Ishikawa (cell line): Measurements from ENCODE around the gene HTR2A.

Experiments used
- CREB1 ChIP-seq: IDR thresholded peaks from 2 replicates; pipeline ENCODE4 v1.6.1; 2012; ENCODE audit warnings: low read depth
- EGR1 ChIP-seq: IDR thresholded peaks from 2 replicates; pipeline ENCODE4 v1.6.1; 2012
- EP300 ChIP-seq: IDR thresholded peaks from 2 replicates; pipeline ENCODE4 v1.6.1; 2012; ENCODE audit warnings: borderline replicate concordance
- MAX ChIP-seq: IDR thresholded peaks from 2 replicates; pipeline ENCODE4 v1.6.1; 2012
- TAF1 ChIP-seq: IDR thresholded peaks from 2 replicates; pipeline ENCODE4 v1.6.1; 2012; ENCODE audit warnings: low read depth, mild to moderate bottlenecking
- TEAD4 ChIP-seq: IDR thresholded peaks from 2 replicates; pipeline ENCODE4 v1.6.1; 2012
- YY1 ChIP-seq: IDR thresholded peaks from 2 replicates; pipeline ENCODE4 v1.6.1; 2012; ENCODE audit warnings: low read depth
- TF ChIP-seq, protein P1 (sequence below): IDR thresholded peaks from 2 replicates; pipeline ENCODE4 v1.6.1; 2012; ENCODE audit warnings: low read depth, mild to moderate bottlenecking

- TF ChIP-seq, protein P1, sequence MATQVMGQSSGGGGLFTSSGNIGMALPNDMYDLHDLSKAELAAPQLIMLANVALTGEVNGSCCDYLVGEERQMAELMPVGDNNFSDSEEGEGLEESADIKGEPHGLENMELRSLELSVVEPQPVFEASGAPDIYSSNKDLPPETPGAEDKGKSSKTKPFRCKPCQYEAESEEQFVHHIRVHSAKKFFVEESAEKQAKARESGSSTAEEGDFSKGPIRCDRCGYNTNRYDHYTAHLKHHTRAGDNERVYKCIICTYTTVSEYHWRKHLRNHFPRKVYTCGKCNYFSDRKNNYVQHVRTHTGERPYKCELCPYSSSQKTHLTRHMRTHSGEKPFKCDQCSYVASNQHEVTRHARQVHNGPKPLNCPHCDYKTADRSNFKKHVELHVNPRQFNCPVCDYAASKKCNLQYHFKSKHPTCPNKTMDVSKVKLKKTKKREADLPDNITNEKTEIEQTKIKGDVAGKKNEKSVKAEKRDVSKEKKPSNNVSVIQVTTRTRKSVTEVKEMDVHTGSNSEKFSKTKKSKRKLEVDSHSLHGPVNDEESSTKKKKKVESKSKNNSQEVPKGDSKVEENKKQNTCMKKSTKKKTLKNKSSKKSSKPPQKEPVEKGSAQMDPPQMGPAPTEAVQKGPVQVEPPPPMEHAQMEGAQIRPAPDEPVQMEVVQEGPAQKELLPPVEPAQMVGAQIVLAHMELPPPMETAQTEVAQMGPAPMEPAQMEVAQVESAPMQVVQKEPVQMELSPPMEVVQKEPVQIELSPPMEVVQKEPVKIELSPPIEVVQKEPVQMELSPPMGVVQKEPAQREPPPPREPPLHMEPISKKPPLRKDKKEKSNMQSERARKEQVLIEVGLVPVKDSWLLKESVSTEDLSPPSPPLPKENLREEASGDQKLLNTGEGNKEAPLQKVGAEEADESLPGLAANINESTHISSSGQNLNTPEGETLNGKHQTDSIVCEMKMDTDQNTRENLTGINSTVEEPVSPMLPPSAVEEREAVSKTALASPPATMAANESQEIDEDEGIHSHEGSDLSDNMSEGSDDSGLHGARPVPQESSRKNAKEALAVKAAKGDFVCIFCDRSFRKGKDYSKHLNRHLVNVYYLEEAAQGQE, result no peak
- TF ChIP-seq EP300 (no peak), EGR1 (no peak), TAF1 (no peak), TEAD4 (no peak), CREB1 (no peak), YY1 (no peak), MAX (no peak)
Observed at GRCh38 chr13:46913757-46914156, 16.9 kb upstream of the HTR2A start.
